Uterus (tissue), 2 donors: Measurements from ENCODE around the gene WDR87.

Source experiments
- POLR2A ChIP-seq, 2 donors: fragments of 450-650 bp; IDR thresholded peaks; one replicate each; pipeline ENCODE4 v1.6.1; 2016; ENCODE audit warnings: antibody characterized with exemption in 2 of 2, mild to moderate bottlenecking in 1 of 2, moderate library complexity in 1 of 2
- TF ChIP-seq, protein P1 (sequence below), 4 experiments: fragments of 200-600 bp in 2 of 4; fragments of 450-650 bp in 2 of 4; sonication (generic) in 2 of 4; IDR thresholded peaks; one replicate each; pipeline ENCODE4 v1.5.1; 2016 to 2019; ENCODE audit warnings: antibody characterized with exemption in 4 of 4, mild to moderate bottlenecking in 2 of 4, moderate library complexity in 1 of 4

GRCh38 chr19:37926711-37927110 is 20.3 kb upstream of the WDR87 start:
- TF ChIP-seq, protein P1, sequence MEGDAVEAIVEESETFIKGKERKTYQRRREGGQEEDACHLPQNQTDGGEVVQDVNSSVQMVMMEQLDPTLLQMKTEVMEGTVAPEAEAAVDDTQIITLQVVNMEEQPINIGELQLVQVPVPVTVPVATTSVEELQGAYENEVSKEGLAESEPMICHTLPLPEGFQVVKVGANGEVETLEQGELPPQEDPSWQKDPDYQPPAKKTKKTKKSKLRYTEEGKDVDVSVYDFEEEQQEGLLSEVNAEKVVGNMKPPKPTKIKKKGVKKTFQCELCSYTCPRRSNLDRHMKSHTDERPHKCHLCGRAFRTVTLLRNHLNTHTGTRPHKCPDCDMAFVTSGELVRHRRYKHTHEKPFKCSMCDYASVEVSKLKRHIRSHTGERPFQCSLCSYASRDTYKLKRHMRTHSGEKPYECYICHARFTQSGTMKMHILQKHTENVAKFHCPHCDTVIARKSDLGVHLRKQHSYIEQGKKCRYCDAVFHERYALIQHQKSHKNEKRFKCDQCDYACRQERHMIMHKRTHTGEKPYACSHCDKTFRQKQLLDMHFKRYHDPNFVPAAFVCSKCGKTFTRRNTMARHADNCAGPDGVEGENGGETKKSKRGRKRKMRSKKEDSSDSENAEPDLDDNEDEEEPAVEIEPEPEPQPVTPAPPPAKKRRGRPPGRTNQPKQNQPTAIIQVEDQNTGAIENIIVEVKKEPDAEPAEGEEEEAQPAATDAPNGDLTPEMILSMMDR (IDR thresholded peaks at IDR 0.05): no peak
- no peak for TF ChIP-seq POLR2A (IDR thresholded peaks at IDR 0.05)
